IMR-90 (cell line): ENCODE measurements around the gene GPLD1.

ENCODE experiments used
- CTCF ChIP-seq: conservative IDR thresholded peaks from 2 replicates; pipeline ENCODE4 v1.5.1; 2012; ENCODE audit warnings: mild to moderate bottlenecking, low read depth, low read length, improper control_type of control experiment
- TF ChIP-seq, protein P1 (sequence below): fragments of 150-350 bp; IDR thresholded peaks from 2 replicates; pipeline ENCODE4 v1.6.1; 2016; ENCODE audit warnings: low read depth, mild to moderate bottlenecking, low read length, moderate library complexity, borderline replicate concordance

DNA sequence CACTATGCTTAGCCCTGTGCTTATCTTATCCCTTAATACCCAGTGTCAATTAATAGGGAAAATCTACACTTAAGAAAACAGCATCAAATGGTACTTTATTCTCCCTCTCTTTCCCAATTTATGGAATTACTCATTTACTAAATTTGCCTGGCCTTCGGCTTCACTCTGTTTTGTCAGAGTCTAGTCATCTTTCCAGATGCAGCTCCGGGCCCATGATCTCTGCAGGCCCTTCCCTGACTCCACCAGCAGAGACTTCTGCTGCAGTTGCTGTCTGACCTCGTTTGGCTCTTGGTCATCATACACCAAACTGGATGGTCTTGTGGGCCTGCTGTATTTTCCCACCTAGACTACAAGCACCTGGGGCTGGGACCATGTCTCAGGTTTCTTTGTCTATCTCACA is 59.3 kb downstream of the GPLD1 start:
- TF ChIP-seq, protein P1, sequence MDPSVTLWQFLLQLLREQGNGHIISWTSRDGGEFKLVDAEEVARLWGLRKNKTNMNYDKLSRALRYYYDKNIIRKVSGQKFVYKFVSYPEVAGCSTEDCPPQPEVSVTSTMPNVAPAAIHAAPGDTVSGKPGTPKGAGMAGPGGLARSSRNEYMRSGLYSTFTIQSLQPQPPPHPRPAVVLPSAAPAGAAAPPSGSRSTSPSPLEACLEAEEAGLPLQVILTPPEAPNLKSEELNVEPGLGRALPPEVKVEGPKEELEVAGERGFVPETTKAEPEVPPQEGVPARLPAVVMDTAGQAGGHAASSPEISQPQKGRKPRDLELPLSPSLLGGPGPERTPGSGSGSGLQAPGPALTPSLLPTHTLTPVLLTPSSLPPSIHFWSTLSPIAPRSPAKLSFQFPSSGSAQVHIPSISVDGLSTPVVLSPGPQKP = no peak
- no peak for TF ChIP-seq CTCF
